H1 (cell line): ENCODE measurements around the gene BTBD9. TPM values are rescaled to one million over a fixed set of nuclear protein-coding genes. Genes with fewer than 3 reads are reported as not detected.

Source experiments
- CTCF ChIA-PET: fragments of 300-600 bp; sonication (Branson Sonifier 250); formaldehyde crosslinking; loops from one replicate; lab custom pipeline; 2021; ENCODE audit not compliant: partially characterized antibody; lab: Charles Lee
- POLR2A ChIA-PET: fragments of 300-600 bp; sonication (Branson Sonifier 250); formaldehyde crosslinking; loops from one replicate; lab custom pipeline; 2021; ENCODE audit warnings: inconsistent platforms; ENCODE audit not compliant: partially characterized antibody; lab: Charles Lee
- DNase-seq, 2 experiments: peaks; one replicate each; pipeline versions ENCODE4 v3.0.0 to v3.0.0-alpha.2; 2010 to 2022; ENCODE audit warnings: low spot score in 2 of 2, low read depth in 1 of 2, mixed read lengths in 1 of 2
- FAIRE-seq: peaks from 2 replicates; lab custom pipeline; 2011; peaks lifted over from hg19 to GRCh38; lab: Jason Lieb, UNC
- H2AFZ ChIP-seq: 2 replicates; pipeline ENCODE4 v1.8.1; 2012; ENCODE audit warnings: low read length, inconsistent platforms
- H2AK5ac ChIP-seq: 2 replicates; pipeline ENCODE4 v1.6.1; 2013; ENCODE audit warnings: low read depth, low read length
- H2BK120ac ChIP-seq: replicated peaks from 2 replicates; pipeline ENCODE3; 2013; ENCODE audit warnings: low read depth, low read length, inconsistent platforms
- H2BK12ac ChIP-seq: 2 replicates; pipeline ENCODE4 v1.6.1; 2013; ENCODE audit warnings: low read depth, low read length
- H2BK15ac ChIP-seq: 2 replicates; pipeline ENCODE4 v1.6.1; 2013; ENCODE audit warnings: low read length
- H2BK20ac ChIP-seq: 2 replicates; pipeline ENCODE4 v1.6.1; 2013; ENCODE audit warnings: low read length
- H2BK5ac ChIP-seq: 2 replicates; pipeline ENCODE4 v1.6.1; 2013; ENCODE audit warnings: low read depth, low read length
- H3K14ac ChIP-seq: 2 replicates; pipeline ENCODE4 v1.6.1; 2013; ENCODE audit warnings: inconsistent platforms; ENCODE audit not compliant: insufficient read length
- H3K18ac ChIP-seq: 2 replicates; pipeline ENCODE4 v1.6.1; 2013; ENCODE audit warnings: low read length; ENCODE audit errors: extremely low read depth
- H3K23ac ChIP-seq: 2 replicates; pipeline ENCODE4 v1.6.1; 2013; ENCODE audit warnings: inconsistent platforms; ENCODE audit not compliant: insufficient read length
- H3K23me2 ChIP-seq: 2 replicates; pipeline ENCODE4 v1.6.1; 2013; ENCODE audit warnings: low read depth, low read length
- H3K27ac ChIP-seq: 2 replicates; pipeline ENCODE4 v1.6.1; 2011; ENCODE audit warnings: low read depth, low read length, inconsistent platforms
- H3K27me3 ChIP-seq, 4 experiments: replicated peaks in 1 of 4; 1 replicate in 1 of 4; 2 replicates in 3 of 4; pipeline versions ENCODE4 v1.6.1 to v1.8.1; 2011 to 2013; ENCODE audit warnings: low read length in 3 of 4, mild to moderate bottlenecking in 3 of 4, inconsistent platforms in 2 of 4, mixed read lengths in 2 of 4, moderate library complexity in 1 of 4; ENCODE audit not compliant: control insufficient read depth in 3 of 4, insufficient read depth in 3 of 4; ENCODE audit errors: extremely low read depth in 1 of 4
- H3K36me3 ChIP-seq, 4 experiments: 2 replicates each; pipeline versions ENCODE4 v1.6.1 to v1.8.1; 2011 to 2013; ENCODE audit warnings: mild to moderate bottlenecking in 4 of 4, low read length in 3 of 4, moderate library complexity in 2 of 4, control low read depth in 1 of 4, inconsistent platforms in 1 of 4; ENCODE audit not compliant: insufficient read depth in 4 of 4, control insufficient read depth in 2 of 4
- H3K4ac ChIP-seq: replicated peaks from 2 replicates; pipeline ENCODE3; 2013; ENCODE audit warnings: low read length, low read depth, mixed read lengths, inconsistent platforms; ENCODE audit not compliant: insufficient read length
- H3K4me1 ChIP-seq, 4 experiments: replicated peaks in 1 of 4; 1 replicate in 1 of 4; 2 replicates in 3 of 4; pipeline versions ENCODE4 v1.6.1 to v1.8.1; 2011 to 2013; ENCODE audit warnings: low read length in 3 of 4, inconsistent platforms in 2 of 4, mixed read lengths in 1 of 4; ENCODE audit not compliant: insufficient read depth in 4 of 4, control insufficient read depth in 3 of 4
- H3K4me2 ChIP-seq, 2 experiments: 2 replicates each; pipeline versions ENCODE4 v1.6.1 to v1.8.1; 2011 to 2013; ENCODE audit warnings: low read depth in 2 of 2, low read length in 2 of 2, control low read depth in 1 of 2, inconsistent platforms in 1 of 2, mild to moderate bottlenecking in 1 of 2; ENCODE audit not compliant: insufficient read depth in 1 of 2
- H3K4me3 ChIP-seq, 4 experiments: fragments of 200-600, 300-600 bp in 1 of 4; sonication (generic), shearing (Covaris generic), sonication (Bioruptor Twin) in 1 of 4; 2 replicates each; pipeline versions ENCODE4 v1.5.1 to v1.8.1; 2011 to 2016; ENCODE audit warnings: low read length in 4 of 4, low read depth in 3 of 4, control low read depth in 2 of 4, inconsistent platforms in 2 of 4, mild to moderate bottlenecking in 2 of 4, mixed read lengths in 1 of 4, moderate library complexity in 1 of 4; ENCODE audit not compliant: insufficient read depth in 2 of 4; ENCODE audit errors: extremely low read depth in 1 of 4
- H3K56ac ChIP-seq: replicated peaks from 2 replicates; pipeline ENCODE3; 2013; ENCODE audit warnings: low read depth, mild to moderate bottlenecking, mixed read lengths, low read length, inconsistent platforms; ENCODE audit not compliant: insufficient read length
- H3K79me1 ChIP-seq: 2 replicates; pipeline ENCODE4 v1.6.1; 2013; ENCODE audit warnings: low read depth, low read length, control low read depth
- H3K79me2 ChIP-seq, 2 experiments: 2 replicates each; pipeline versions ENCODE4 v1.6.1 to v1.8.1; 2012 to 2013; ENCODE audit warnings: low read length in 2 of 2, mild to moderate bottlenecking in 2 of 2, inconsistent platforms in 1 of 2; ENCODE audit not compliant: insufficient read depth in 2 of 2, control insufficient read depth in 1 of 2
- H3K9ac ChIP-seq, 4 experiments: replicated peaks in 1 of 4; 1 replicate in 1 of 4; 2 replicates in 3 of 4; pipeline versions ENCODE4 v1.6.1 to v1.8.1; 2011 to 2013; ENCODE audit warnings: low read depth in 3 of 4, low read length in 3 of 4, control low read depth in 2 of 4, mild to moderate bottlenecking in 2 of 4, moderate library complexity in 2 of 4, inconsistent platforms in 1 of 4; ENCODE audit errors: extremely low read depth in 1 of 4
- H3K9me3 ChIP-seq, 2 experiments: 2 replicates each; pipeline versions ENCODE4 v1.6.1 to v1.8.1; 2012 to 2013; ENCODE audit warnings: mild to moderate bottlenecking in 2 of 2, moderate library complexity in 2 of 2, control low read depth in 1 of 2, inconsistent platforms in 1 of 2, low read depth in 1 of 2, low read length in 1 of 2, mixed read lengths in 1 of 2; ENCODE audit not compliant: insufficient read depth in 2 of 2
- H4K20me1 ChIP-seq, 2 experiments: replicated peaks in 1 of 2; 2 replicates each; pipeline versions ENCODE3 to v1.8.1; 2011 to 2013; ENCODE audit warnings: inconsistent platforms in 2 of 2, low read length in 2 of 2, mild to moderate bottlenecking in 1 of 2; ENCODE audit not compliant: insufficient read depth in 2 of 2, control insufficient read depth in 1 of 2
- H4K5ac ChIP-seq: 2 replicates; pipeline ENCODE4 v1.6.1; 2013; ENCODE audit warnings: low read length, low read depth, mixed read lengths, inconsistent platforms; ENCODE audit not compliant: insufficient read length
- H4K8ac ChIP-seq: 2 replicates; pipeline ENCODE4 v1.8.0; 2013; ENCODE audit warnings: mild to moderate bottlenecking, moderate library complexity, low read length, inconsistent platforms; ENCODE audit not compliant: insufficient read depth; ENCODE audit errors: extremely low read depth
- H4K91ac ChIP-seq: replicated peaks from 2 replicates; pipeline ENCODE3; 2013; ENCODE audit warnings: low read length, mixed read lengths, inconsistent platforms; ENCODE audit not compliant: insufficient read length
- ASH2L ChIP-seq: fragments of 200-600, 300-600 bp; sonication (generic); IDR thresholded peaks from one replicate; pipeline ENCODE4 v1.7.1; 2017; ENCODE audit warnings: low read length
- ATF2 ChIP-seq: IDR thresholded peaks from 2 replicates; pipeline ENCODE4 v1.6.1; 2012; ENCODE audit warnings: low read length, inconsistent platforms
- ATF3 ChIP-seq: IDR thresholded peaks from 2 replicates; pipeline ENCODE4 v1.6.1; 2011; ENCODE audit warnings: low read depth, mild to moderate bottlenecking, low read length; ENCODE audit not compliant: insufficient read depth
- BCL11A ChIP-seq, 2 experiments: IDR thresholded peaks; one replicate each; pipeline ENCODE4 v1.6.1; 2011; ENCODE audit warnings: low read depth in 2 of 2, low read length in 2 of 2, mild to moderate bottlenecking in 2 of 2
- CTBP2 ChIP-seq: IDR thresholded peaks from 2 replicates; pipeline ENCODE4 v1.7.0; 2011; ENCODE audit warnings: borderline replicate concordance, mild to moderate bottlenecking, moderate library complexity, mixed read lengths, low read length; ENCODE audit not compliant: insufficient read depth, insufficient read length
- NANOG ChIP-seq: IDR thresholded peaks from 2 replicates; pipeline ENCODE4 v1.6.1; 2011; ENCODE audit warnings: low read length, low read depth, mild to moderate bottlenecking, inconsistent platforms; ENCODE audit not compliant: insufficient read depth, poor library complexity, severe bottlenecking
- RXRA ChIP-seq: IDR thresholded peaks from 2 replicates; pipeline ENCODE4 v1.6.1; 2011; ENCODE audit warnings: low read depth, mild to moderate bottlenecking, low read length, moderate library complexity; ENCODE audit not compliant: insufficient read depth
- SP2 ChIP-seq: IDR thresholded peaks from 2 replicates; pipeline ENCODE4 v1.6.1; 2012; ENCODE audit warnings: mild to moderate bottlenecking, low read length, inconsistent platforms
- SRF ChIP-seq: IDR thresholded peaks from 2 replicates; pipeline ENCODE4 v1.6.1; 2011; ENCODE audit warnings: mild to moderate bottlenecking, low read depth, low read length, moderate library complexity
- TCF12 ChIP-seq: IDR thresholded peaks from 2 replicates; pipeline ENCODE4 v1.6.1; 2011; ENCODE audit warnings: low read depth, mild to moderate bottlenecking, low read length
- WGBS, 2 experiments: shearing (Covaris generic) in 1 of 2; methylation state at CpG; one replicate each; pipeline versions ENCODE4 v1.1.6 to v1.1.7; 2013 to 2015; ENCODE audit warnings: low lambda C conversion rate in 2 of 2, mixed read lengths in 2 of 2, inconsistent platforms in 1 of 2, low coverage in 1 of 2, missing lambda C conversion rate in 1 of 2; ENCODE audit not compliant: insufficient replicate concordance in 2 of 2, insufficient coverage in 1 of 2, insufficient read length in 1 of 2; ENCODE audit errors: extremely low coverage in 1 of 2, missing lambda C conversion rate in 1 of 2; 5-methylcytosine and 5-hydroxymethylcytosine counted together
- polyA plus RNA-seq, 7 experiments: library from polyadenylated mRNA; depleted of rRNA in 3 of 7; stranded (reverse) in 5 of 7; unstranded in 2 of 7; fragments of >200 nt in 5 of 7; fragments of 200-250 nt in 2 of 7; gene quantifications; 1 replicate in 5 of 7; 2 replicates in 1 of 7; 4 replicates in 1 of 7; pipeline versions ENCODE4 v1.2.1 to v1.2.3, GENCODE V29; 2011 to 2013; ENCODE audit warnings: missing spikeins in 2 of 7, mixed read lengths in 2 of 7
- total RNA-seq: library from RNA; stranded (reverse); fragmentation: NEBNext Ultra II Directional; extraction: Animal tissue kit (Norgen Biotek cat#: 25700); gene quantifications from 2 replicates; pipeline ENCODE4 v1.2.1, GENCODE V29; 2021

The BTBD9 gene
- total and polyA plus RNA-seq, 2 of the 8 experiments (the other 6 are each of a cell fraction or from before 2014, with no cell fraction given), result 0.92 to 4.1 TPM

GRCh38 chr6:38166411-38167240, 473.1 kb downstream of the BTBD9 start:
- DNase-seq (no peak), FAIRE-seq (no peak)
- Histone ChIP-seq H3K79me2 (no peaks in the 10 kb centered on the region), H3K9me3 (no peaks in the 10 kb centered on the region), H2BK12ac (no peak overlapping the region), H3K36me3 (no peaks in the 10 kb centered on the region), H3K4me1 (peaks cover 0 to 28% (median 9%) of the 10 kb centered on the region in 4 experiments; a peak in 6 of 7 replicates), H3K56ac (no peak overlapping the region), H3K79me1 (no peaks in the 10 kb centered on the region), H2BK5ac (no peak overlapping the region), H2BK20ac (no peak overlapping the region), H4K91ac (no peak overlapping the region), H4K8ac (no peak overlapping the region), H3K4me3 (no peak overlapping the region), H2AK5ac (no peak overlapping the region), H3K9ac (no peak overlapping the region), H2BK120ac (no peak overlapping the region), H3K27ac (no peak overlapping the region), H3K18ac (peak overlapping the region; percentile 71), H3K23ac (no peak overlapping the region), H4K5ac (no peak overlapping the region), H3K4me2 (no peak overlapping the region), H2AFZ (no peak overlapping the region), H3K27me3 (no peaks in the 10 kb centered on the region), H3K14ac (no peak overlapping the region), H3K23me2 (no peaks in the 10 kb centered on the region), H2BK15ac (no peak overlapping the region), H3K4ac (no peak overlapping the region), H4K20me1 (no peaks in the 10 kb centered on the region)
- 86% methylated on average over 8 of the region's 32 CpGs; no CpG with 5 or more reads in 1 of the 2 experiments for WGBS, 2 experiments
- POLR2A ChIA-PET, result no interaction called here
- CTCF ChIA-PET, result interaction anchor here (3.0 kb wide), 1 partner anchor 11 kb away, joined by 12 read pairs; no protein-coding TSS in a partner anchor
- TF ChIP-seq ATF3 (no peak), SP2 (no peak), ASH2L (no peak), BCL11A (IDR thresholded peaks at IDR 0.05; ENCODE audit: low read depth in 2 of 2, low read length in 2 of 2) (no peak), SRF (no peak), NANOG (no peak), TCF12 (no peak), ATF2 (no peak), CTBP2 (no peak), RXRA (no peak)
